ENCODE data around the gene LCE4A.
"Not testable (repeated sequence)": the region's sequence is repeated elsewhere in the genome, so short reads cannot be mapped to it uniquely, and the experiment has no call there.

LCE4A gene, protein sequence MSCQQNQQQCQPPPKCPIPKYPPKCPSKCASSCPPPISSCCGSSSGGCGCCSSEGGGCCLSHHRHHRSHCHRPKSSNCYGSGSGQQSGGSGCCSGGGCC

DNA sequence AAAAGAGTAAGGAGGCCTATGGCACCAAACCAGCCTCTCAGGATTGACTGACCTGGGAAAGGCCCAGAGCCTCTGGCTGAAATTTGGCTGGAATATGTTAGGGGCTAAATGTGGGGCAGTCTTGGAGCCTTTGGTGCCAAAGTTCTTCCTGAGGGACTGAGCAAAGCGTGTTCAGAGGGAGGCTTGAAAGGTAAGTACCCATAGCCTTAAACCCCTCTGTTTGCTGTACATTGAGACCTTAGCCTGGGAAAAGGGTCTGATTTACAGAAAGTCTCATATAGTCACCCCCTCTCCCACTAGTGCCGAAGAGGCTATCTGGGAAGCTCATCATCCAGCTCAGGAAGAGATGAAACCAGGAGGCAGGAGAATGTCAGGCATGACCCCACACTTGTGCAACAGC, at the start of gene LCE4A:
Gene LCE4A (plus strand): TSS at position 301 of the 400 bp plus-strand sequence. CDS start 916 bp downstream, outside the sequence.
- ChIA-PET POLR2A (no interaction called here), CTCF (no interaction called here)
- no peak for DNase-seq (ENCODE audit: low read depth, low spot score)
- no peak within 1 kb of the TSS for H3K4me3 ChIP-seq (ENCODE audit: low read depth, low read length)
- TF ChIP-seq, protein P1, sequence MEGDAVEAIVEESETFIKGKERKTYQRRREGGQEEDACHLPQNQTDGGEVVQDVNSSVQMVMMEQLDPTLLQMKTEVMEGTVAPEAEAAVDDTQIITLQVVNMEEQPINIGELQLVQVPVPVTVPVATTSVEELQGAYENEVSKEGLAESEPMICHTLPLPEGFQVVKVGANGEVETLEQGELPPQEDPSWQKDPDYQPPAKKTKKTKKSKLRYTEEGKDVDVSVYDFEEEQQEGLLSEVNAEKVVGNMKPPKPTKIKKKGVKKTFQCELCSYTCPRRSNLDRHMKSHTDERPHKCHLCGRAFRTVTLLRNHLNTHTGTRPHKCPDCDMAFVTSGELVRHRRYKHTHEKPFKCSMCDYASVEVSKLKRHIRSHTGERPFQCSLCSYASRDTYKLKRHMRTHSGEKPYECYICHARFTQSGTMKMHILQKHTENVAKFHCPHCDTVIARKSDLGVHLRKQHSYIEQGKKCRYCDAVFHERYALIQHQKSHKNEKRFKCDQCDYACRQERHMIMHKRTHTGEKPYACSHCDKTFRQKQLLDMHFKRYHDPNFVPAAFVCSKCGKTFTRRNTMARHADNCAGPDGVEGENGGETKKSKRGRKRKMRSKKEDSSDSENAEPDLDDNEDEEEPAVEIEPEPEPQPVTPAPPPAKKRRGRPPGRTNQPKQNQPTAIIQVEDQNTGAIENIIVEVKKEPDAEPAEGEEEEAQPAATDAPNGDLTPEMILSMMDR (IDR thresholded peaks at IDR 0.05; ENCODE audit: insufficient read depth, low read length, missing control alignments), result no peak

DNA sequence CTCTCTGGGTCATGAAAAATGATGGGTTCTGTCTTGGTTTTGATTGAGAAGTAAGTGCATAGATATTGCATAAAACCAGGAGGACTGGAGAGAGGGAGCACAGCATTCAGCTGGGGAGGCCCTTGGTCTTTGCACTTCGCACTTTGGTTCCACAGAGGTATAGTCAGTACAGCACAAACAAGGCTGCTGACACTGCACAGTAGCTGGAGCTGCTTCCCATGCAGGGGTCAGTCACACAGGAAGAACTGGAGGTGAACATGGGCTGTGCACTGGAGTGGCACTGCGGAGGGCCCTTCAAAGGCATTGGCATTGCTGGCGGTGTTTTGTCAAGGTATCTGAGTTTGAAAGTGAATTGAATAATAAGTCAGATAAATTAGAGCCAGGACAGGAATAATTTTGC, 49.3 kb upstream of the LCE4A start:
- no peak for DNase-seq (ENCODE audit: low read depth, low spot score)
- H3K4me3 ChIP-seq (ENCODE audit: low read depth, low read length), result no peak overlapping the region
- TF ChIP-seq, protein P1 (IDR thresholded peaks at IDR 0.05; ENCODE audit: insufficient read depth, low read length, missing control alignments), result no peak
- CTCF ChIA-PET, result no interaction called here
- POLR2A ChIA-PET, result no interaction called here

DNA sequence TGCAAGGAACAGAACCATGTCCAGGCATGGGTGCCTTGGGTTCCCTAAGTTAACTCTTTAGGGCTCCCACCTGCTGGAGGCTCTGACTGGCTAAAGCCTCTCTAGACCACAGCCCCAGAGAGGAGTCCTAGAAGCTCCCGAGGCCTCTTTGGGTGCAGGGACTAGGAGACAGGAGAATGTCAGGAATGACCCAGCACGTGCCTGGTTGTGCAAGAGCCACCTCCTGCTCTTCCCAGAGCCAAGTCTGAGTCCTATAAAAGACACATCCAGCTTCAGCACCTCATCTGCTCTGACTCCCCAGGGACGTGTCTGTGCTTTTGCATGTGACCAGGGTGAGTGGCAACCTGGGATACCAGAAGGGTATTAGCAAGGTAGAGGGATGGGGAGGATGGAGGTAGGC, 44.9 kb upstream of the LCE4A start, which contains the start of gene LCE2D:
Gene LCE2D (plus strand): TSS at position 283 of the 400 bp plus-strand sequence. CDS start 726 bp downstream, outside the sequence.
- TF ChIP-seq, protein P1 (IDR thresholded peaks at IDR 0.05; ENCODE audit: insufficient read depth, low read length, missing control alignments), result no peak
- CTCF ChIA-PET, result no interaction called here
- no peak within 1 kb of the TSS for H3K4me3 ChIP-seq (ENCODE audit: low read depth, low read length)
- no peak for DNase-seq (ENCODE audit: low read depth, low spot score)
- POLR2A ChIA-PET, result no interaction called here

DNA sequence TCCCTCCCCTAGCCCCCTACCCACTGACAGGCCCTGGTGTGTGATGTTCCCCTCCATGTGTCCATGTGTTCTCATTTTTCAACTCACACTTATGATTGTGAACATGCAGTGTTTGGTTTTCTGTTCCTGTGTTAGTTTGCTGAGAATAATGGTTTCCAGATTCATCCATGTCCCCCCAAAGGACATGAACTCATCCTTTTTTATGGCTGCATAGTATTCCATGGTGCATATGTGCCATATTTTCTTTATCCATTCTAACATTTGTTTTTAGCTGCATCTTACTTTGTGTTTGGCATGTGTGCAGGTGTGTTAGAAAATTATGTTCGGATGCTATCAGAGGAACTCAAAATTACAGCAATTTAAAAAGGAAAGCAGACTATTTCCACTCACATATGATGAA, 41.8 kb upstream of the LCE4A start:
- DNase-seq (ENCODE audit: low read depth, low spot score); H3K4me3 ChIP-seq (ENCODE audit: low read depth, low read length); POLR2A ChIA-PET: not testable (repeated sequence)
- CTCF ChIA-PET, result interaction anchor here (1.5 kb wide), 1 partner anchor 11 kb away, joined by 6 read pairs; no protein-coding TSS in a partner anchor

DNA sequence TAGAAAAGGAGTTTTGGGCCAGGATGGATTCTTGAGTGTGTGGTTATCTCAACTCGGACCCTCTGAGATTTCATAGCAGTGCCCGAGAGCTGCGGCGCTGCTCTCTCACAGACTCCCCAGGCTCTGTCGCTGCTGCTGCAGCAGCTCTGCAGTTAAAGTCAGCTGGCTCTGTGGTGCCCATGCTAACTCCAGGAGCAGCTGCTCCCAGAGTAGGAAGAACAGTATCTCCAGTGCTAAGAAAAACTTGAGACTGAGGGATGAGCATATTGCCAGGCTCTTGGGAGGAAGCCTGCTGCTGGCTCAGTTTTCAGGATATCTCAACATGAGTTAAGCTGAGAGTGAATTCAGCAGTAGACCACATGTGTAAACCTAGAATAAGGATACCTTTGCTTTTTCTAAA, 40.3 kb upstream of the LCE4A start:
- ChIA-PET POLR2A (no interaction called here), CTCF (interaction anchor here (1.1 to 1.5 kb wide), 2 partner anchors 13 to 14 kb away, joined by 4 to 6 read pairs; no protein-coding TSS in a partner anchor)
- H3K4me3 ChIP-seq (ENCODE audit: low read depth, low read length), result no peak overlapping the region
- no peak for DNase-seq (ENCODE audit: low read depth, low spot score)
- TF ChIP-seq, protein P1 (IDR thresholded peaks at IDR 0.05; ENCODE audit: insufficient read depth, low read length, missing control alignments), result no peak

DNA sequence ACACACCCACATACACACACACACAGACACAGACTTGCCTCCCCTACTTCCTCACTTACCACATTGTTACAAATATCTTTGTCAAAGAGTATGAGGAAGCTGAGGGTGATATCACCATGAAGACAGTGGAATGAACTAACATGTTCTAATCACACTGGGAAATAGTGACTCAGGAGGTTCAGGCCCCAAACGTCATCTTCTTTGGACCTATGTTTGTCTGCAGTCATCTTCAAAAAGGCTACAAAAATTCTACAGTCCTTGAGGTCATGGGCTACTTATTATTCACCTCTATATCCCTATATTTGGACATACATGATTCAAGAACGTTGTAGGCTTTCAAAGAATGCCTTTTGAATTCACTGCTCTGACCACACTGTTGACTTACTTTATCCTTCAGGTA, 34.9 kb upstream of the LCE4A start:
- H3K4me3 ChIP-seq (ENCODE audit: low read depth, low read length), result no peak overlapping the region
- CTCF ChIA-PET, result no interaction called here
- POLR2A ChIA-PET, result no interaction called here
- DNase-seq (ENCODE audit: low read depth, low spot score), result no peak
- TF ChIP-seq, protein P1 (IDR thresholded peaks at IDR 0.05; ENCODE audit: insufficient read depth, low read length, missing control alignments), result no peak

DNA sequence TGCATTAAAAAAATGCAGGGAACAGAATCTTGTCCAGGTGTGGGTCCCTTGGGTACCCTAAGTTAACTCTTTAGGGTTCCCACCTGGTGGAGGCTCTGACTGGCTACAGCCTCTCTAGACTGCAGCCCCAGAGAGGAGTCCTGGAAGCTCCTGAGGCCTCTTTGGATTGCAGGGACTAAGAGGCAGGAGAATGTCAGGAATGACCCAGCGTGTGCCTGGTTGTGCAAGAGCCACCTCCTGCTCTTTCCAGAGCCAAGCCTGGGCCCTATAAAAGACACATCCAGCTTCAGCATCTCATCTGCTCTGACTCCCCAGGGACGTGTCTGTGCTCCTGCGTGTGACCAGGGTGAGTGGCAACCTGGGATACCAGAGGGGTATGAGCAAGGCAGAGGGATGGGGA, 33.0 kb upstream of the LCE4A start, which contains the start of gene LCE2C:
Gene LCE2C (plus strand): TSS at position 297 of the 400 bp plus-strand sequence. CDS start 737 bp downstream, outside the sequence.
- DNase-seq (ENCODE audit: low read depth, low spot score); CTCF ChIA-PET; POLR2A ChIA-PET; H3K4me3 ChIP-seq (ENCODE audit: low read depth, low read length): not testable (repeated sequence)

Data from AG04449 (cell line).